DMS53 (cell line): ENCODE data around the gene ST8SIA1.
"Not testable (repeated sequence)": the region's sequence is repeated elsewhere in the genome, so short reads cannot be mapped to it uniquely, and the experiment has no call there.

ENCODE experiments used
- DNase-seq: peaks from one replicate; lab custom pipeline; 2025; lab: John Stamatoyannopoulos, UW

Gene ST8SIA1, protein sequence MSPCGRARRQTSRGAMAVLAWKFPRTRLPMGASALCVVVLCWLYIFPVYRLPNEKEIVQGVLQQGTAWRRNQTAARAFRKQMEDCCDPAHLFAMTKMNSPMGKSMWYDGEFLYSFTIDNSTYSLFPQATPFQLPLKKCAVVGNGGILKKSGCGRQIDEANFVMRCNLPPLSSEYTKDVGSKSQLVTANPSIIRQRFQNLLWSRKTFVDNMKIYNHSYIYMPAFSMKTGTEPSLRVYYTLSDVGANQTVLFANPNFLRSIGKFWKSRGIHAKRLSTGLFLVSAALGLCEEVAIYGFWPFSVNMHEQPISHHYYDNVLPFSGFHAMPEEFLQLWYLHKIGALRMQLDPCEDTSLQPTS

DNA sequence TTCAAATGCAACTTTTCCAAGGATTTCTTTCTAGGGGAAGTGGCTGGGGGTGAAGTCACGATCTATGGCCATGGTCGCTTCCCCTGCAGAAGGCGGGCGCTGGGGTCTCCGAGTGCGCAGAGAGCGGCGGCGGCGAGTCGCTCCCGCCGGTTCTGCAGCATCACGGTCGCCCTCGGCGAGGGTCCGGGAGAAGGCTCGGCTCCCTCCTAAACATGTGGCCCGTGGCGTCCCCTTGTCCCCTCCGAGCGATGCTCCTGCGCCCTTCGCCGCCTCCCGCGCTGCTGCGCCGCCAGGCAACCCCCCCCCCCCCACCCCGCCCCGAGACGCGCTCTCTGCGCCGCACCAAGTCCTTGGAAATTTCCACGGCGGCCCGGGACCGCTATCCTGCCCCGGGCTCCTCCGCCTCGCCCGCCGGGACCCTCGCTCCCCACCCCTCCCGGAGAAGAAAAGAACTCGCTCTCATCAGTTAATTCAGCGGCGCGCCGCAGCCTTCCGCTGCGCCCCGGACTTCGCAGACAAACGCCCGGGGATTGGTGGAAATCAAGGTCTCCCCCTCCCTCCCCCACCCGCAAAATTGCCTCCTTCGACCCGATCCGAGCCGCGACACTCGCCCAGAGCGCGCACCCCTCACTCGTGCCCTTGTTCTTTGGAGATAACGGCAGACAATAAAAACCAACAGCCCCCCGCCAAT lies at the start of gene ST8SIA1:
ST8SIA1 (minus strand) TSS at position 298 of the 691 bp plus-strand sequence. CDS start 475 bp downstream, outside the sequence.
- no peak for DNase-seq

DNA sequence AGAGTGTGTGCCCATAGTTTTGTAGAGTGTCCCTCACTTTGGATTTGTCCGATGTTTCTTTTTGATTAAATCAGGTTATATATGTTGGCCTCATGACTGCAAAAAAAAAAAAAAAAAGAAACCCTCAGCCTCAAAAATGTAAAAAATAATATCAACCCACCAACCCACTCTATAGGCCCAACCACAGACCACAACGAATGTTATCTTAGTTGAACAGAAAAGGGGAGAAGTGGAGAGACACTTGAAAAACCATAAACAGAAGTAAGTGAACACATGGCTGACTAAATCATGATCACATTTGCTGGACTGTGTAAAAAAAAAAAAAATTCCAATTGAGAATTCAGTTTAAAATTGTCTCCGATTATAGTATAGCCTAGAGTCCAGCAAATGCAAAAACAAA lies 45.5 kb upstream of the ST8SIA1 start:
- DNase-seq: no peak

DNA sequence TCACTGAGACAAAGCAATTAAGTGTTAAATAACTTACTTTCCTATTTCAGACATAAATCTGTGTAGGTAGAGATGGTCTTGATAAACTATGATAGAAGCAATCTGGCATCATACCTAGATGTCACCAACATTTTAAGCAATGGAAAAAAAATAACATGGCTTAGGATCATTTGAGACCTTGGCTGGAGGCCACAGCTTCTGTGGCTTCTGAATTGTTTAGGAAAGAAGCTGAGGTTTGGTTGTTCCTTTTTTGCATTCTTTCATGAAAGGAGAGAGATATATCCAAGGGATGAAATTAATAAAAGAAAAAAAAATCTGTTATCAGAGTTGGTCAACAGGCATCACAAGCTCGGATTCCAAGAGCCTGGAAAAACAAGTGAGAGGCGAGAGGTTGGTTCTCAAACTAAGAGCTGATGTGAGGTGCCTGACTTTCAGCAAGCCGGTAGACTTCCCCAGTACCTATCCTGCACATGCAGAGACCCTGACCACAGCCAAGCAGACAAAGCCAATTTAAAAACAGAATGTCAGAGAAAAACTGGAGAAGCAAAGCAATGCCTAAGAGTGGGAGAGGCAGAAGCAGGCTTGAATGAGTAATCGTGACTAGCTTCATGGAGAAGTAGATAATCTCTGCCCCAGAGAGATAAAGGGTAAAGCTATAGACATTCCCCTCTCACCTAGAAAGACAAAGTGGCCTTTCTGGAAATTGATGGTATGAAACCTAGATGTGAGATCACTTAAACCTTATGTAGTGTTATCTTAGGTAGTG lies 43.4 kb upstream of the ST8SIA1 start:
- no peak for DNase-seq

DNA sequence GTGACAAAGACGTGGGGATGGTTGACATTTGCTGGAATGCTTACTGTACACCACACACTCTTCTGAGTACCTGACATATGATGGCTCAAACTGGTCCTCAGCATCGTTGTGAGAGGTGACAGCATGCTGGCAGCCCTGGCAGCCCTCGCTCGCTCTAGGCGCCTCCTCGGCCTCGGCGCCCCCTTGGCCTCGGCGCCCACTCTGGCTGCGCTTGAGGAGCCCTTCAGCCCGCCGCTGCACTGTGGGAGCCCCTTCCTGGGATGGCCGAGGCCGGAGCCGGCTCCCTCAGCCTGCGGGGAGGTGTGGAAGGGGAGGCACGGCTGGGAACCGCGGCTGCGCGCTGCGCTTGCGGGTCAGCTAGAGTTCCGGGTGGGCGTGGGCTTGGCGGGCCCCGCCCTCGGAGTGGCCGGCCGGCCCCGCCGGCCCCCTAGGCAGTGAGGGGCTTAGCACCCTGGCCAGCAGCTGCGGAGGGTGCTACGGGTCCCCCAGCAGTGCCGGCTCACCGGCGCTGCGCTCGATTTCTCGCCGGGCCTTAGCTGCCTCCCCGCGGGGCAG lies 42.2 kb upstream of the ST8SIA1 start:
- DNase-seq: not testable (repeated sequence)

DNA sequence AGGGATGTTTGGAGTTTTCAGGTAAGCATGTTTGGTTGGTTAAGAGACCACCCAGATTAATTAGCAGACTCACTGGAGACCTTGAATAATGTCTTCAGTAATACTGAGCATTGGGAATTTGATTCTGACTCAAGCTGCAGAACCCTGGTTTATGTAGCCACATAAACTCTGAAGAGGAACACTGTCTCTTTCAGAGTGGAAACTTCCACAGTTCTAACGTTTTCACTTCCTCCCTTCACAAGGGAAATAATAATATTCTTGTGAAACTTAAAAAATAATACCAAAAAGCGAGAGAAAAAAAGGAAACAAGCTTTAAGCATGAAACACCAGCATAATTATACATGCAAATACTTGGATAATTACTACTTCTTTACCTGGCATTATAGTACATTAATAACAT lies 40.0 kb upstream of the ST8SIA1 start:
- no peak for DNase-seq

DNA sequence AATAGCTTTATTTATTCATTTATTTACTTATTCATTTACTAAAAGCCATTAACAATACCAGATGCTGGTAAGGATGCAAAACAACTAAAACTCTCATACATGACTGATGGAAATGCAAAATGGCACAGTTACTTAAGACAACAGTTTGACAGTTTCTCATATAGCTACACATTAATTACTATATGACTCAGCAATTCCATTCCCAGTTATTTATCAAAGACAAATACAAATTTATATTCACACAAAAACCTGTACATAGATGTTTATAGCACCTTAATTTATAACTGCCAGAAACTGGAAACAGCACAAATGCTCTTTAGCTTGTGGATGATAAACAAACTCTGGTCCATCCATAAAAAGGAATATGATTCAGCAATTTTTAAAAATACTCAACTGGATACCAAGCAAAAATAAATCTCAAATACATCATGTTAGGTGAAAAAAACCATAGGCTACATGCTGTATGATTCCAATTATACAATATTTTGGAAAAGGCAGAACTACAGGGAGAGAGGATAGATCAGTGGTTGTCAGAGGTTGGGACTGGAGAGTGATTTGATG lies 37.9 kb upstream of the ST8SIA1 start:
- DNase-seq: no peak

DNA sequence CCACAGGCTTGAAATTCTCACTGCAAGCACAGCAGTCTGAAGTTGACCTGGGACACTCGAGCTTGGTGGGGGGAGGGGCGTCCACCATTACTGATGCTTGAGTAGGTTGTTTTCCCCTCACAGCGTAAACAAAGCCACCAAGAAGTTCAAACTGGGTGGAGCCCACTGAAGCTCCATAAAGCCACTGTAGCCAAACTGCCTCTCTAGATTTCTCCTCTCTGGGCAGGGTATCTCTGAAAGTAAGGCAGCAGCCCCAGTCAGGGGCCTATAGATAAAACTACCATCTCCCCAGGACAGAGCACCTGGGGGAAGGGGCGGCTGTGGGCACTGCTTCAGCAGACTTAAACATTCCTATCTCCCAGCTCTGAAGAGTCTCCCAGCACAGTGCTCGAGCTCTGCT lies 31.7 kb upstream of the ST8SIA1 start:
- no peak for DNase-seq

DNA sequence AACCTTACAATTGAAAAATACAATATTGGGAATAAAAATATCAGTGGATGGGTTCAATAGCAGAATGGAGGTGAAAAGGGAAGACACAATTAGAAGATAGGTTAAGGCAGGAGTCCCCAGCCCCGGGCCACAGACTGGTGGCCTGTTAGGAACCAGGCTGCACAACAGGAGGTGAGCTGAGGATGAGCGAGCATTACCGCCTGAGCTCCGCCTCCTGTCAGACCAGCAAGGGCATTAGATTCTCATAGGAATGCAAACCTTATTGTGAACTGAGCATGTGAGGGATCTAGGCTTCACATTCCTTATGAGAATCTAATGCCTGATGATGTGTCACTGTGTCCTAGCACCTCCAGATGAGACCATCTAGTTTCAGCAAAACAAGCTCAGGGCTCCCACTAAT lies 27.3 kb upstream of the ST8SIA1 start:
- DNase-seq: no peak

DNA sequence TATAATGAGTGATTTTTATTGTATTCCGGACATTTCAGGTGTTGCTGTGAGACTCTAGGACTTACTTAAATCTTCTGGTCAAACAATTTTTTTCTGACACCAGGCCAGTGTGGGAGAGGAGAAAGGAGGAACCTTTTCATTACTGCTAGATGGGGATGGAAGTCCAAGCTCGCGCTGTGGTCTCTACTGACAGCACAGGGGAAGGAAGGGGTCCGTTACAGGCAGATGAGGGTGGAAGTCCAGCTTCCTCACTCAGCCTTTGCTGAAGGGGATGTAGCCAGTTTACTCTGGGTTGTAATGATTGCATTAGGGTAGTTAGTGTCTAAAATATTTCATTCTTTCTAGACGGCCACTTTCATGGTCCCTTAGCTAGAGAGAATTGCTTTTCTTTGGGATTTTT lies 26.3 kb upstream of the ST8SIA1 start:
- no peak for DNase-seq

DNA sequence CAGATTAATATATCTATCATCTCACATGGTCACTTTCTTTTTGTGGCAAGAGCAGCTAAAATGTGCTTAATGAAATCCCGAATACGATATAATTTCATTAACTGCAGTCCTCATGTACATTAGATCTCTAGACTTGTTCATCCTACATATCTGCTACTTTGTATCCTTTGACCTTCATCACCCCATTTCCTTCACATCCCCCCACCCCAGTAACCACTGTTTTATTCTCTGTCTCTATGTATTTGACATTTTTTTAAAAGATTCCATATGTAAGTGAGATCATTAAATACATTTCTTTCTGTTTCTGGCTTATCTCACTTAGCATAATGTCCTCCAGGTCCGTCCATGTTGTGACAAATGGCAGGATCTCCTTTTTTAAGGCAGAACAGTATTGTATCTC lies 23.0 kb upstream of the ST8SIA1 start:
- DNase-seq: no peak

DNA sequence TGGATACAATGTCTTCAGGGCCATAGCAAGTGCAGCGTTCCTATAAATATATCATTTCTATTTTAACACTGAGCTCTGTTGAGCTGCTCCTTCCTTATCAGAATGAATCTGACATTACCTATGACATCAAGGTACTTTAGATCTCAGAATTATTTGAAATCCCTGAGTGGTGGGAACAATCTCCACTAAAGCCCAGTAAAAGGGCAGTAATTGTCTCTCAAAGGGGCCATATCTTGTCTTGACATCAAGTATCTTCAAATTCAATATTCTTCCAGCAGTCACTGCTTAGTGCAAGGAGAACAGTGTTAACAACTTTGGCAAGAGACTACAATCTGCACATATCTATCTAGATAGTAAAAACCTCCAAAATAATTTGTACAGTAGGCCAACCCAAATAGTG lies 21.7 kb upstream of the ST8SIA1 start:
- DNase-seq: no peak

DNA sequence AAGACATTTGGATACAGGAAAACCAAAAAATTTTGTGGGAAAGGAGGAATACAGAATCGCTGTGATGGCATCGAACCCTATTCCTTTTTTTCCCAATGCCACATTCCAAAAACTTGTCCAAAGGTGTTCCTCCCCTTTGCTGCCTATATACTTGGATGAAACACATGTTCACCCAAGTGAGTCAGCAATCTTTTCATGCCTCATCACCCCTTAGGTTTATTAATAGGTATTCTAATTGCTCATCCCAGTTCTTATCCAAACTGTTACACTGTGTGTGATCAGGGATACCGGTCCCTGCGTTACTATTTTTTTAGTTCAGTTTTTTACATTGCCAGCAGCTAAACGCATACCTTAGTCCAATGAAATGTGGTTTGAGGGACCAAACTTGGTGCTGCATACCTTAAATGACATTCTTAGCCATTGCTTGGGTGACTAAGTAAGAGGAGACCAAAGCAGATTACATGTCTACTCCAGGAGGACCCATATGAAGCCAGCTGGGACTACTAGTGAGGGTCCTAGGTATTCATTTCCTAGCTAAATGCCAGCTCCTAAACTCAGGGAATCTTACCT lies 20.6 kb upstream of the ST8SIA1 start:
- no peak for DNase-seq

DNA sequence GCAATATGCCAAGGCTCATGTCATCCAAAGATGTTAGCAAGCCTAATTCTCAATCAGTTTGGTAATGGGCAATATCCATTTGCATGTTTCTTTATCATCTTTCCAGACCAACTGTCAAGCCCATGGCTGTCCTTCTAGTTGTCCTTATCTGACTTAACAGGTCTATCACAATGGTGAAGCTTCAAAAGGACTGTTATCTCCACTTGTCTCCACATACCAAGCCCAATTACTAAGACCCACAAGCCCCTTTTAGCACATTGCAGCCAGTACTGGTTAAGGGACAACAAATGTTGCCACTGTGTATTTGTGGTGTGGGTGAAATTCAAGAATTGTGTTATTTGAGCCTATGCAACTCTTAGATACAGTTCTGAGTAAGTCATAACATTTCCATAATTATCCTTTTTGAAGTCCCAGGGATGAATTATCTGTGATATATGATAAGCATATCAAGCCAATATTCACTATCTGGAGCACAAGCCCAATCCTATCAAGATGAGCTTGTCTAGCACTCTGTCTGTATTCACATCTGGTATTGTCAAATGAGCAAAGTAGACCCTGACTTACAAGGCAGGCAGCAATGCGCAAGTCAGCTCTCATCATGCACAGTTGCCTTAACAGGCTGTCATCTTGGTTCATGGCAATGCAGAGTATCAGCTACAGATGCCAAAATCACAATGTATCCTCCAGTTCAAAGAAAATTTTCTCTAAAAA lies 19.3 kb upstream of the ST8SIA1 start:
- DNase-seq: no peak

DNA sequence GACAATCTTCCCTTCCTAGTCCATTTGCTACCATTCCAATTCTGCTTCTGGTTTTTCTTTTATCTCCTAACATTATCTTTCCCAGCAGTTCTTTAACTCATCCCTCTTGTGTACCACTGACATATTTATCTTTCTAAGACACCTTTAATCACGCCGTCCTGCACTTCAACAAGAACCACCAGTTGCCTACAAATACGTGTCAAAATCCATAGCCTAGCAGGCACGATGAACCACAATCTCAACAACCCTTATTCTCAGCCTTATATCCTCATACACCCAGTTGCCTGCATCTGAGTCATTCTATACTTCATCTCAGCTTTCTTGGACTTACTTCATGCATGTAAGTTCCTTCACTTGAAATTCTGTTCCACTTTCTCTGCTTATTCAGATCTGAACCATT lies 16.4 kb upstream of the ST8SIA1 start:
- DNase-seq: no peak

DNA sequence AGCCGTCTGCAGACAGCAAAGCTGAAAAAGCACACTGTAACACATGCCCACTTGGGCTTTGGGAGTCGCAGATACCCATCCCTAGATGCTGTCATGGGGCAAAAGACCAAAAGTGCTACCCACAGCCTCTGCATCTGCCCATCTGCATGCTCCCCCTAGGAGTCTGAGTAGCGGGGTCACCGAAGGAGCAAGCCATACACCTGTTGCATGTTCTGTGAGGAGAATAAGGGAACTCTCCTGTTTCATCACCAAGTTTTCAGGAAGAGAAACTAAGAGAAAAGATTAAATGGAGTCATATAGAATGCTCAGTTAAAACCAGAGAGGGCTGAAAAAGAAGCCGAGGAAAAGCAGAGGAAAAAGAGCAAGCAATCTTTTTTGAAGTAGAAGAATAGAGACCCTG lies 13.7 kb upstream of the ST8SIA1 start:
- DNase-seq: no peak

DNA sequence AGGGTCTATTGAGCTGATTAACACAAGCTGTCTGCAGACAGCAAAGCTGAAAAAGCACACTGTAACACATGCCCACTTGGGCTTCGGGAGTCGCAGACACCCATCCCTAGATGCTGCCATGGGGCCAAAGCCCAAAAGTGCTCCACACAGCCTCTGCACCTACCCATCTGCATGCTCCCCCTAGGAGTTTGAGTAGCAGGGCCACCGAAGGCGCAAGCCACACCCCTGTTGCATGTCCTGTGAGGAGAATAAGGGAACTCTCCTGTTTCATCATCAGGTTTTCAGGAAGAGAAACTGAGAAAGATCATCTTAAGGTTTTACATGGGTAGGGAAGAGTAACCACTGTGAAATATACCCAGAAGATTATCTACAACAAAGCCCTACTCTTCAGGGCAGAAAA lies 5.6 kb upstream of the ST8SIA1 start:
- DNase-seq: no peak

DNA sequence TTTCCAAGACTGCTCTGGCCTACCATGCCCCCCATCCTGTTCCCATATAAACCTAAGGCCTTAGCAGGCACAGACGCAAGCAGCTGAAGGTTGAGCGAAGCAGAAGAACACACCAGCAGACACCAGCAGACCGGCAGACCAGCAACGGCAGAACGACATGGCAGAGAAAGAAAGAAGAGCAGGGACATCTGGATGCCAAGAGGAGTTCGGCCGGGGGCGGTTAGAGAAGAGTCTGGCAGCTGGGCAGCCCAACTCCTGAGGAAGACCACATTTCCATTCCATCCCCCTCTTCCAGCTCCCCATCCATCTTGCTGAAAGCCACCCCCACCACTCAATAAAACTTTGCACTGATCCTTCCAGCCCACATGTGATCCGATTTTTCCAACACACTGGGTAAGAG lies 5.2 kb upstream of the ST8SIA1 start:
- DNase-seq: no peak

DNA sequence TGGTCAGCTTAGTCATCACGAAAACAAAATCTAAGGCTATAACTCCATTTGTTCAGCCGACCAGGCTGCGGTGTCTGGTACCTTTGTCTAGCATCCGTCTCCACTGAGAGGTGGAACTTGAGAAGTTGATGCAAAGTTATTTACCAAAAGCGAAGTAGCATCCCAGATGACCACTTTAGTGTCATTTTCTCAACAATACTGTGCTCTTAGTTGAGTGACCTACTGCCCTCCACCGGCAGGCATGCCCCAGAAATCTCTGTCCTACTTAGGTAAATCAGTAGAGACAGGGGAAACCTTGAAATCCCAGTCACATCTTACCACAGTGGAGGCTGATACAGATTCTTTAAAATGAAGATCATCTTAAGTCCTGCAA lies 1.3 kb upstream of the ST8SIA1 start:
- DNase-seq: peak; percentile 87

DNA sequence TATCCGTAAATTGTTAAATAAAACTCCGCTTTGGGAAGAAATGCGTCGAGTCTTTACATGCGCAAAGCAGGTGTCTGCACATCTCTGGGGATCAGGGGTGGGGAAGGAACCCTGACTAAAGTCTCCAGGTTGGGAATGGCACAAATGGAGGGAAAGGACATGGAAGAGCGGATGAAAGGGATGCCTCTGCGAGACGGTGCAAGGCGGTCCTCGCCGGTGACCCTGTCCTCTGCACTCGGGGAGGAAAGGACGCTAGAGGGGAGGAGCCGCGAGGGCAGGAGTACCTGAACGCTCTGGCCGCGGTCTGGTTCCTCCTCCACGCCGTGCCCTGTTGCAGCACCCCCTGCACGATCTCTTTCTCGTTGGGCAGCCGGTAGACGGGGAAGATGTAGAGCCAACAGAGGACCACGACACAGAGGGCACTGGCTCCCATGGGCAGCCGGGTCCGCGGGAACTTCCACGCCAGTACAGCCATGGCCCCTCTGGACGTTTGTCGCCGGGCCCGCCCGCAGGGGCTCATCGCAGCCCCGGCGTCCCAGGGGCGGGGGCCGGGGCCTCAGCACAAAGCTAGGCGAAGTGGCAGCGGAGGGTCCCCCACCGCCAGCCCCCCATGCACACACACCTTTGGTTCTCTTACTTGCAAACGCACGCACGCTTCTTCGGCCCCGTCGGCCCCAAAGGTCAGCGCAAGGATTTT lies 646 bp downstream of the ST8SIA1 start:
- peak; percentile 57 for DNase-seq

DNA sequence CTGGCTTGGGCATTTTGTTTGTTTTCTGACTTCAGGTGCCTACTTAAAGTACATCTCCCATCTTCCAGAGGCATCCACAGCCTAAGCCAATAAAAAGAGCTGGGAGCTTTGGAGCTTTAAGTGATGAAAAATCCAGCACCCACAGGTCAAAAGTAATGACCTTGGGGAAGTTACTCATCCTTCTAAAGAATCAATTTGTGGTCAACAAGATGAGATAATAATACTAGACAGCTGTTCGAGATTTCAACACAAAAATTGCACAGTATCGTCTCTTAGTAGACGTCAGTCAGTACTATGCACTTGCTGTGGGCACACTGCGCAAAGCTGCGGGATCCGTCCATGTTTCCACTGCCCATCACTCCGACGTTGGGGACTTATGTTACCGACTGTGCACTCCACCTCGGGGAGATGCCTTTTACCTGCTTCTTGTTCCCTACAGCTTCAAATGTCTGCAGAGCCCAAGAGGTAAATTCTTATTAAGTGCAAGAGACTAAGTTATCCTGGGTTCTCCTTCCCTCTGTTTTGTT lies 1.3 kb downstream of the ST8SIA1 start:
- no peak for DNase-seq

DNA sequence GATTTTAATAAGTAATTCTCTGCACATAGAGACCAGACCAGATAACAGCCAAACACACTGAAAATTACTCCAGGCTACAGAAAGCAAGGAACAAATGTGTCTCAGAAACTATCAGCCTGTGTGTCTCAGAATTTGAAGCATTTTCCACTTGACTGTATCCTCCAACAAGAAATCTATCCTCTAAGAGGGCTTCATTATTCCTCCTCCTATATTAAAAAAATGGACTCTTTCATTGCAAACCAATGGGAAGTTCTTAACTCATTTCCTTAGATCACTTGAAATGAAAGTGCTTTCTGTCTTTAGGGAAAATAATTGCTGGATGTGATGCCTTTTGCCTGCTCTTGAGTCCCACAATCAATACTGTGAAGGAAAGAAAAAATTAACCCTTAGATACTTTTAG lies 2.3 kb downstream of the ST8SIA1 start:
- no peak for DNase-seq
